Adrenal gland (tissue), 12 donors: ENCODE results near the gene TET2. TPM values are rescaled to one million over a fixed set of nuclear protein-coding genes. Genes with fewer than 3 reads are reported as not detected.

ENCODE experiments used
- DNase-seq, 7 donors: peaks; one replicate each; pipeline ENCODE4 v3.0.0-alpha.2; 2019 to 2020
- H3K27ac ChIP-seq, 5 donors: fragments of 200-600 bp; sonication (generic) in 4 of 5; 1 replicate in 3 of 5; 2 replicates in 2 of 5; pipeline versions ENCODE4 v1.5.1 to v1.8.0; 2016 to 2020; ENCODE audit warnings: mild to moderate bottlenecking in 1 of 5
- H3K27me3 ChIP-seq: fragments of 200-600 bp; 2 replicates; pipeline ENCODE4 v1.8.0; 2021
- H3K36me3 ChIP-seq, 2 donors: fragments of 200-600 bp; replicated peaks in 1 of 2; 1 replicate in 1 of 2; 2 replicates in 1 of 2; pipeline versions ENCODE4 v1.5.1 to v1.8.0; 2018 to 2022
- H3K4me1 ChIP-seq, 2 donors: fragments of 200-600 bp; replicated peaks in 1 of 2; 1 replicate in 1 of 2; 2 replicates in 1 of 2; pipeline versions ENCODE4 v1.5.1 to v1.8.0; 2018 to 2021
- H3K4me3 ChIP-seq, 4 donors: fragments of 200-600 bp; sonication (generic) in 3 of 4; one replicate each; pipeline ENCODE4 v1.5.1; 2016 to 2018
- H3K9me3 ChIP-seq, 3 donors: fragments of 200-600 bp; sonication (generic) in 1 of 3; replicated peaks in 1 of 3; 1 replicate in 2 of 3; 2 replicates in 1 of 3; pipeline versions ENCODE4 v1.5.1 to v1.8.0; 2016 to 2021
- CTCF ChIP-seq, 6 experiments: fragments of 450-650 bp in 4 of 6; fragments of 200-600 bp in 2 of 6; sonication (generic) in 1 of 6; IDR thresholded peaks; 1 replicate in 5 of 6; 2 replicates in 1 of 6; pipeline versions ENCODE4 v1.5.1 to v1.8.0; 2016 to 2021; ENCODE audit warnings: antibody characterized with exemption in 6 of 6, mild to moderate bottlenecking in 2 of 6, moderate library complexity in 1 of 6
- POLR2A ChIP-seq, 2 donors: fragments of 450-650 bp; IDR thresholded peaks; one replicate each; pipeline ENCODE4 v1.6.1; 2017; ENCODE audit warnings: antibody characterized with exemption in 2 of 2, mild to moderate bottlenecking in 2 of 2, moderate library complexity in 1 of 2
- WGBS, 4 donors: extraction: QIAGEN DNeasy Blood & Tissue Kit in 2 of 4; methylation state at CpG; one replicate each; pipeline versions ENCODE4 v1.1.5 to v1.1.7; 2013 to 2017; 5-methylcytosine and 5-hydroxymethylcytosine counted together
- intact Hi-C, 2 donors: fragments of 100-400 bp; cut with DNase I; formaldehyde crosslinking; loops; one replicate each; pipeline versions ENCODE4 v1.14.1 to v1.15.0; 2022 to 2023
- polyA plus RNA-seq, 3 donors: library from polyadenylated mRNA; stranded (reverse); fragments of 200-250 nt in 2 of 3; fragments of 350-450 nt in 1 of 3; fragmentation: Illumina TruSeq in 1 of 3; extraction: RNeasy Lipid Tissue Mini Kit (QIAGEN cat#74804) in 1 of 3; gene quantifications; one replicate each; pipeline ENCODE4 v1.2.3, GENCODE V29; 2013 to 2014
- total RNA-seq, 9 donors: library from RNA; depleted of rRNA in 4 of 9; stranded (reverse); fragments of >200 nt in 4 of 9; fragments of 120-200 nt in 1 of 9; fragmentation: NEBNext Ultra II Directional in 1 of 9; extraction: Animal tissue kit (Norgen Biotek cat#: 25700) in 1 of 9; gene quantifications; one replicate each; pipeline versions ENCODE4 v1.1.0 to v1.2.4, GENCODE V29; 2013 to 2023
- donor health status: healthy with polysubstance abuse.
- donor health status: Bipolar disorder and iron deficiency.
- donor health status: DM: yes; HTN: yes; CAD: no.
- donor health status: DM: no; HTN: no; CAD: no.
- donor health status: DM: no; HTN: no; CAD: no.
- donor health status: DM: yes; HTN: yes; CAD: no.

The TET2 gene
- total and polyA plus RNA-seq, 12 donors: 3.7 to 26.1 (median 14.6) TPM

- H3K36me3 ChIP-seq: peaks cover 0 to 6% of the 10 kb centered on the region in 2 donors
- H3K27ac ChIP-seq: no peak overlapping the region
- 70 to 89% (median 85%) methylated on average over 4 of the region's 4 CpGs for WGBS, 4 donors
- no peak overlapping the region for H3K4me3 ChIP-seq
- H3K9me3 ChIP-seq: no peaks in the 10 kb centered on the region
- TF ChIP-seq CTCF (IDR thresholded peaks at IDR 0.05) (no peak), POLR2A (IDR thresholded peaks at IDR 0.05) (no peak)
- no peak for DNase-seq
- H3K4me1 ChIP-seq: no peaks in the 10 kb centered on the region
- intact Hi-C loops: no loop called here
- no peaks in the 10 kb centered on the region for H3K27me3 ChIP-seq
Measured at GRCh38 chr4:105241451-105241850, 94.8 kb downstream of the TET2 start.

GRCh38 chr4:105243446-105243845 is 96.8 kb downstream of the TET2 start:
- 87 to 97% (median 95%) methylated on average over 13 of the region's 13 CpGs for WGBS, 4 donors
- Histone ChIP-seq H3K36me3 (peaks cover 0 to 6% of the 10 kb centered on the region in 2 donors), H3K27ac (no peak overlapping the region), H3K4me1 (no peaks in the 10 kb centered on the region), H3K27me3 (no peaks in the 10 kb centered on the region), H3K9me3 (no peaks in the 10 kb centered on the region), H3K4me3 (no peak overlapping the region)
- DNase-seq: no peak
- intact Hi-C loops: no loop called here
- TF ChIP-seq POLR2A (IDR thresholded peaks at IDR 0.05): no peak
- TF ChIP-seq CTCF (IDR thresholded peaks at IDR 0.05): no peak

- Histone ChIP-seq H3K4me1 (no peaks in the 10 kb centered on the region), H3K9me3 (no peaks in the 10 kb centered on the region), H3K27ac (no peak overlapping the region), H3K36me3 (peaks cover 0 to 6% of the 10 kb centered on the region in 2 donors), H3K4me3 (no peak overlapping the region), H3K27me3 (no peaks in the 10 kb centered on the region)
- no peak for DNase-seq
- TF ChIP-seq POLR2A (IDR thresholded peaks at IDR 0.05) (no peak), CTCF (IDR thresholded peaks at IDR 0.05) (no peak)
- intact Hi-C loops: no loop called here
- WGBS, 4 donors: 73 to 88% (median 83%) methylated on average over 1 of the region's 1 CpG
Measured at GRCh38 chr4:105246712-105247111, 100.0 kb downstream of the TET2 start.

- intact Hi-C loops: no loop called here
- Histone ChIP-seq H3K36me3 (peaks cover 0 to 5% of the 10 kb centered on the region in 2 donors), H3K27ac (no peak overlapping the region), H3K27me3 (no peaks in the 10 kb centered on the region), H3K4me1 (no peaks in the 10 kb centered on the region), H3K4me3 (no peak overlapping the region), H3K9me3 (no peaks in the 10 kb centered on the region)
- WGBS, 4 donors: 46 to 59% (median 50%) methylated on average over 1 of the region's 1 CpG
- TF ChIP-seq CTCF (IDR thresholded peaks at IDR 0.05) (no peak), POLR2A (IDR thresholded peaks at IDR 0.05) (no peak)
- DNase-seq: no peak
Measured at GRCh38 chr4:105248613-105249012, 101.9 kb downstream of the TET2 start.
